ENCODE data around the gene XPC.

The XPC gene

DNA sequence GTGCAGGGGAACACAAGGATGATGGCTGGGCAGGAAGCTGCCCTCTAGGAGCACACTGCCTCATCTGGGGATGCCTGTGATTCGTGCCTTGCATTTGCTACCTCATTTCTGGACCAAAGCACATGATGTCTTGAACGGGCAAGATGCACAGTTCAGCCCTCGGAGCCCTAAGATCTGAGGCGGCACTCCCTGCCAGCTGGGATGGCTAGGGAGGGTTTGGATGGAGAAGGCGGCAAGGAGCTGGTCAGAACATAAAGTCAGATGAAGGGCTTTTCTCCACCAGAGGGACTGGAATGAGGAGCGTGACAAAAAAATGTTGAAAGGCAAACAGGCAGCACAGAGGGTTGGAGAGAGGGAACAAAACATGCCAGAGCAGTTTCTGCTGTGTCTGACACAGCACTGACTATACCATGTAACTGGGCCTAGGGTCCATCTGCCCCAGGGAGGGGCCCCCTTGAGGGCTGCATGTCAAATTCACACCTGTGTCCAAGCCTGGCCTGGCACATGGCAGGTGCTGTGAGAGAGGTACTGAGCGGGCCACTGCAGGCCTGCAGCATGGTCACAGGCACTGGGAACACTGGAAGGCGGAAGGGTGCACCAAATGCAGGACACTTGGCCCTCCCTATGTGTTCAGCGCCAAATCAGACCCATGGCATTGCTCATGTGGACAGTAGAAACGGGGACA lies 31.9 kb downstream of the XPC start:
- DNase-seq, result no peak

DNA sequence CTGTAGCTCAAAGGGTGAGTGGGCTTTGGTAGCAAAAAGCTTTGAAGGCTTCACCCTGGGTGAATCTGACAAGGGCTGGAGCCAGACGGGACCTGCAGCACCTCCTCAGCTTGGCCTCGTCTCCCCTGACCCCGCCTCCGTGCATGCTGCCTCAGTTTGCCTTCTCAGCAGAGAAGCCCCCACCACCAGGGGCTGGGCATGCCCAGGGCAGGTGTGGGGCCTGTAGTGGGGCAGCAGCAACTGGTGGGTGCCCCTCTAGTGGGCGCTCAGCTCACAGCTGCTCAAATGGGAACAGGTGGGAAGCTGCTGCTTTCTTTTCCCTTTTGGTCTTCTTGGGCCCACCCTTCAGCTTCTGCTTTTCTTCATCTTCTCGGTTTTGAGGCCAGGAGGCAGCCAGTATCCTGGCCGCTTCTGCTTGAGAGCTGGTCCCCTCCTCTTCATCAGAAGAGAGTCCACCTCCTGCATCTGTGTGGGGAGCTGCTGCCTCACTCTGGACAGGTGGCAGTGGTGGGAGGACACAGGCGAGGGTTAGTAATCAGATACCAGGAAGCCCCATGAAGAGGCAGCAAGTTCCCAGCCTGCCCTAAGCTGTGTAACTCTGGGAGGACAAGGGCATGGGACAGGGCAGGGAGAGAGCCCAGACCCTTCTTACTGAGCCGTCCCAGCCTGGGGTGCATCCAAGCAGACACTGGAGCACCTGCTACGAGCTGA lies 32.6 kb downstream of the XPC start:
- DNase-seq, result no peak

DNA sequence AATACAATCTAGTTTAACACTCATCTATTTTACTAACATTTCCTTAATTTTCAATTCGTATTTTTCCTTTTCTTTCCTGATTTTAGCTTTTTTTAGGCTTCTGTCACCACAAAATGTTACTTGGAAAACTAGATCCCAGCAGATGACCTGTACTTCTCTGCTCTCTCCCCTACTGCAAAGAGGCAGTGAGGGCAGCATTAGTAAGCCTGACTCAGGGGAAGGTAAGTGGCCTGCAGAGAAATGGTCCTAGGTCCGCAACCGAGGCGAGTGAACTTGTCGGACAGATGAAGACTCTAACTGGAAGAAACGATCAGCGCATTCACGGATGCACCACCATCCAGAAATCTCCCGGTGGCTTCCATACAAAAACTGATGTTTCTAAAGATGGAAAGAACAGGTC lies 33.2 kb downstream of the XPC start:
- peak; percentile 9 for DNase-seq

- DNase-seq, result peak; percentile 88
Observed at GRCh38 chr3:14144423-14145075, 33.9 kb downstream of the XPC start.

DNA sequence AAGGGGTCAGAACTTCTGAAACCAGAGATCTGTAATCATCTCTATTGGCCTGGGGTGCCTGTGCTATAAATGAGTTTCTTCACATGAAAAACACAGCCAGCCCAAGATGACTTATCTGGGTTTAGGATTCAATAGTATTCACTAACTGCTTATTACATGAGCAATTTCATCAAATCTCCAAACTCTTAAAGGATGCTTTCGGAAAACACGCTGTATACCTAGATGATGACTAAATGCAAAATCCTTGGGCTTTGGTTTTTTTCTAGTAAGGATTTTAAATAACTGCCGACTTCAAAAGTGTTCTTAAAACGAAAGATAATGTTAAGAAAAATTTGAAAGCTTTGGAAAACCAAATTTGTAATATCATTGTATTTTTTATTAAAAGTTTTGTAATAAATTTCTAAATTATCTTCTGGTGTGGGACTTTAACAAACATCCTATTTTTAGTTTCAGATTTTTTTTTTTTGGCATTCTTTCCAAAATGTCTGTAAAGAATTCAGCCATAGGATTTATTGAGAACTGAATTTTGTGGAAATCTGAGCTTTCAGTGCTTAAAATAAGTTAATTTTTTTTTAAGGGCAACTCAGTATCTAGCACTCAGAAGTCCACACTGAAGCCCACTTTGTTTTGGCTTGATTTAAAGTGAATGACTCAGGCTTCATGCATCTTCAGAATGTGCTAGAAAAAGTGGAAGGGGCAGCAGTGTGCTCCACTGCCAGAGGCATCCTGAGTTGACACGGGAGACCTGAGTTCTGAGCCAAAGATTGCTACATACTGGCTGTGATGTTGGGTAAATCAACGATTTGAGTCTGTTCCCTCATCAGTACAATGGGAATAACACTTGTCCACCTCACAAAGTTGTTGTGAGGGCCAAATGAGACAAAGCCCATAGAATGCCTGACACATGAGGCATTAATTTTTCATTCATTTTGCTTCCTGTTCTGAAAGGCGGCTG lies 34.9 kb downstream of the XPC start:
- peak; percentile 12 for DNase-seq

DNA sequence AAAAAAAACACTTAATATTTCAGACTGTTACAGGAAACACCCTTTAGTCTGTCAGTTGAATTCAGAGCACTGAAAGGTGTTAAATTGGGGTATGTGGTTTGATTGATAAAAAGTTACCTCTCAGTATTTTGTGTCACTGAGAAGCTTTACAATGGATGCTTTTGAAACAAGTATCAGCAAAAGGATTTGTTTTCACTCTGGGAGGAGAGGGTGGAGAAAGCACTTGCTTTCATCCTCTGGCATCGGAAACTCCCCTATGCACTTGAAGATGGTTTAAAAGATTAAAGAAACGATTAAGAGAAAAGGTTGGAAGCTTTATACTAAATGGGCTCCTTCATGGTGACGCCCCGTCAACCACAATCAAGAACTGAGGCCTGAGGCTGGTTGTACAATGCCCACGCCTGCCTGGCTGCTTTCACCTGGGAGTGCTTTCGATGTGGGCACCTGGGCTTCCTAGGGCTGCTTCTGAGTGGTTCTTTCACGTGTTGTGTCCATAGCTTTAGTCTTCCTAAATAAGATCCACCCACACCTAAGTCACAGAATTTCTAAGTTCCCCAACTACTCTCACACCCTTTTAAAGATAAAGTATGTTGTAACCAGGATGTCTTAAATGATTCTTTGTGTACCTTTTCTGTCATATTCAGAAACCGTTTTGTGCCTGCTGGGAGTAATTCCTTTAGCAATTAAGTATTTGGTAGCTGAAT lies 35.7 kb downstream of the XPC start:
- peak; percentile 36 for DNase-seq

GRCh38 chr3:14141602-14142341 lies 36.6 kb downstream of the XPC start:
- DNase-seq, result peak; percentile 17

- peak; percentile 16 for DNase-seq
Observed at GRCh38 chr3:14141144-14141543, 37.3 kb downstream of the XPC start.

GRCh38 chr3:14140668-14141067 lies 37.7 kb downstream of the XPC start:
- DNase-seq, result no peak

GRCh38 chr3:14139771-14140170 lies 38.6 kb downstream of the XPC start:
- no peak for DNase-seq

DNA sequence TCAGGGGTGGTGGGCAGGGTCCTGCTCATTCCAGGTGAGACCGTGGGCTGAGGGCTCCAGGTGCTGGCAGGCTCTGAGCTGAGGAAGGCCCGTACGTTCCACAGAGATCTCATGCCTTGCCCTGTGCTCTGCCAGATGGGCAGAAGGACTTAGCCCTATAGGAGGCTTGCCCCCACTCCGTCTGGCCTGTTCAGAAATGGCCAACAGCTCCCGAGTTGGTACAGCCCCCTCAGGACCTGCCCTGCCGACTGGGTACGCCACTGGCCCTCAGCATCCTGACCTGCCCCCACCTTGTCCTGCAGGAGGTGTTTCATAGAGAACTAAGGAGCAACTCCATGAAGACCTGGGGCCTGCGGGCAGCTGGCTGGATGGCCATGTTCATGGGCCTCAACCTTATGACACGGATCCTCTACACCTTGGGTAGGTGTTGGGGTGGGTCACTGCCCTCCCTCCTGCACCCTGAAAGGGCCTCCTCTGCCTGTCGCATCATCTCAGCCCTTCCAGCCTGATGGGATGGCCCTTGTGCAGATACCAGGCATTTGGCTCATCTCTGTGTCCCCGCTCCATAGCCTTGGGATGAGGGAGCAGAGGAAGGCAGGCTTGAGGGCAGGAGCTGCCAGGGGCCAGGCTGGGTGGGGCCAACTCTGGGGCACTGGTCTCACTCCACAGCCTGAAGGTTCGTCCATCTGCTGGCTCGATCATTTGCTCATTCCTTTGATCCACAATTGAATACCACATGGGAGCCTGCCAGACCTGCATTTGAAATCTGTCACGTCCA lies 39.3 kb downstream of the XPC start:
- no peak for DNase-seq

DNA sequence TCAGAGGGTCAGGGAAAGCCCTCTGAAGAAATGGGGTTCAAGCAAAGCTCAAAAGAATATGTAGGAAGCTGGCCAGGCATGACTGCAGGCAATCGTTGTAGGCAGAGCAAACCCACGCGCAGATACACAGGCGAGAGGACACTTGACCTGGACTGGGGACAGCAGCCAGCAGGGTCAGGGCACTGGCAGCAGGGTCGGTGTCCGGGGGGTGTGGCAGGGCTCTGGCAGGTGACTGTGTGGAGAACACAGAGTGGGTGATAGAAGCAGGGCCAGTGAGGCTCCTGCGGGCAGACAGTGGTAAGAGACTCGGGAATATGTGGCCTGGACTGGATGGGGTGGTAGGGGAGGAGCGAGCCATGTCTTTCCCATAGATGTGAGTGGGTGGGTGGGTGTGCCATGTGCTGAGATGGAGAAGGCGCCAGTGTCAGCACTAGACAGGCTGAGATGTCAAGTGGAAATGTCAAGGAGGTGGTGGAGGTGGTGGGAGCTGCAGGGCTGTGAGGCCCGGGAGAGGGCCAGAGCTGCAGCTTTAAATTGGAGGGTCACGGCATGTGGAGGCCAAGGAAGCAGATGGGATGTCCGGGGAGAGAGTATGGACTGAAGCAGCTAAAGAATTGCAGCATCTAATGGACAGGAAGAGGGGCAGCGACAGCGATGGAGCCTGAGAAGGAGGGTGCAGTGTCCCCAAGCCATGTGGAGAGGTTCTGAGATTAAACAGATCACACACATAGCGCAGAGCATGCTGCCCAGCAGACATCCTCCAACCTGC lies 40.1 kb downstream of the XPC start:
- no peak for DNase-seq

DNA sequence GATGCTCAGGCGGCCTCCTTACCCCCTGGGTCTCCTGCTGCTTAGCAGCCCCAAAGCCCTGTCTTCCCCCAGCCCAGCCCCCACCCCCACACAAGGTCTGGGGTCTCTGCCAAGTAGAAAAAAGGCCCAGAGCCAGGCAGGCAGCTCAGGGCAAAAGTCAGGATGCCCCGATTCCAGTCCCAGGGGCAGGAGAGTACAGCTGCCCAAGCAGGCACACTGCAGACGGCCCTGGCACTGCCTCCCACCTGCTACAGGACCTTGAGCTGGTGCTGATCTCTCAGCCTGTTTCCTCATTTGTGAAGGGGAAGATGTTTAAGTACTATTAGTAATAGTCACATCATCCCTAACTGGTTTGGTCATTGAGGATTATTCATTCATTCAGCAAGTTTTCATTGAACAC lies 41.0 kb downstream of the XPC start:
- DNase-seq, result no peak

DNA sequence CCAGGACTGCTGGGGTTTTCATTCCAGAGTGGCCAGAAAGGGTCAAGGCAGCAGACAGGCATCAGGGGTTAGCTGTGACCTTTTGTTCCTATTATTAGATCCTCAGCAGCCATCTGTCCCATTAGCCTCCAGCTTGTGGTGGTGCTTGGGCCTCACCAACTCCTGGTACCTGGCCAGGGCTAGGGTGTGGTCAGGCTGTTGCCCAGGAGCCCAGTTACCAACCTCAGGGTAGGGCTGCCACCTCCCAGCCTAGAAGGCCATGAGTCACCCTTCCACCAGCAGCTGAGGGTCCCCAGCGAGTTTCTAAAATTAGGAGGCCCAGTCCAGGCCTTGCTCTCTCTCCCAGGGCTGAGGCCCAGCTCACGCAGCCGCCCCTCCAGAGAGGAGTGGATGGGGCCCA lies 41.4 kb downstream of the XPC start:
- DNase-seq, result no peak

- no peak for DNase-seq
Observed at GRCh38 chr3:14135581-14135980, 42.8 kb downstream of the XPC start.

- no peak for DNase-seq
Observed at GRCh38 chr3:14134291-14134690, 44.1 kb downstream of the XPC start.

- DNase-seq, result no peak
Observed at GRCh38 chr3:14133876-14134275, 44.5 kb downstream of the XPC start.

DNA sequence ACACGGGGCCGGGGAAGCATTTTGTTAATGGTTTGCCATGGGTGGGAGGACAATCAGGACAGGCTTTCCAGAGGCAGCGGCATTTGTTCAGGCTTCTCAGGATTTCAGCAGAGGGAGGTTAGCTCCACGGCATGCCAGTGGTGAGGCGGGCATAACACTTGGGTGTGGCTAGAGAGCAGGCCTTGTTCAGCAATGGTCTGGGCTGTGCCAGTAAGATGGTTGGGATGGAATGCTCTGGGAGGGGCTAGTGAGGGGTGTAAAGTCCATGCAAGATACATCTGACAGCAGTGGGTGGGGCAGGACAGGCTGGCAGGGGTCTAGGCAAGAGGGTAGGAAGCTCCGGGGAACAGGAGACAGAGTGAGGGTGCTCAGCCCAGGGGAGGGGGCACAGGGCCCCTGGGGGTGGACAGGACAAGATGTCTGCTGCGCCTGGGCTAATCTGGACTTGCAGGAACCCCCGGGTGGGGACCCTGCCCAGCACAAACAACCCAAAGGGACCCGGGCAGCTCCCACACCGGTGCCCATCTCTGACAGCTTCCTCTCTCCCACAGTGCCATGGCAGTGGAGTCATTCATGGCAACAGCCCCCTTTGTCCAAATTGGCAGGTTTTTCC lies 45.1 kb downstream of the XPC start:
- DNase-seq, result no peak

DNA sequence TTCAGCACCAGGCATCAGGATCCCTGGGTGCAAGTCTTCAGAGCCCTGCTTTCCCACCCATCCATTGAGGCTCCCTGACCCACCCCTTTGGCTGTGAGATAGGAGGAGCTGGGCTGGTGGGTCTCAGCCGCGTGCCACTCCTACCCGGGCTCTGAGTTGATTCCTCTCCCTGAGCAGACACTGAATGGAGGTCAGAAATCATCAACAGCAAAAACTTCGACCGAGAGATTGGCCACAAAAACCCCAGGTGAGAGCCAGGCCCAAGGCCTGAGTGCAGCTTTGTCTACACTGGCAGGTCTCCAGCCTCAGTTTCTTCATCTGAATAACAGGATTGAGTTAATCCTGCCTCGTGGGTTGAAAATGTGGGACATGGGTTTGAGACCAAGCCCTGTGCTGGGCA lies 45.7 kb downstream of the XPC start:
- DNase-seq, result no peak

DNA sequence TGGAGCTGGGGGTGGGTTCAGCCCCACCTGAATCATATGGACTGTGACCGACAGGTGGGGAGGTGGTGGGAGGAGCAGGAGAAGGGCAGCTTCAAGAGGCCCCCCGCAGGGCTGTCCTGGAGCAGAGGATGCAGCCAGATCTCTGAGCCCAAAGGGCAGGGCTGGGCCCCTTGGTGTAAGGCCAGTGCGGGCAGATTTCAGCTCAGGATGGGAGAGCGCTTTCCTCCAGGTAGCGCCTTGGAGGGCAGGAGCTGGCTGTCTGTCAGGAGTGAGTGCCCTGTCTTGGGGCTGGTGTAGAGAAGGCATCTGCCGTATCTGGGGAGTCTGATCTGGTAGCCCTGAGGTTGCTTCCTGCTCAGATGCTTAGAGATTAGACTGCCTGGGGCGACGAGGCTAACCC lies 46.3 kb downstream of the XPC start:
- DNase-seq, result no peak

Data from DMS79 treated with DMSO at 0.1 percent for 48 hours (cell line).